Measurements from ENCODE around the gene NRM. TPM values are rescaled to one million over a fixed set of nuclear protein-coding genes. Genes with fewer than 3 reads are reported as not detected.

NRM gene
- total RNA-seq, 1 experiment from 2014 or later = 5.3 TPM

DNA sequence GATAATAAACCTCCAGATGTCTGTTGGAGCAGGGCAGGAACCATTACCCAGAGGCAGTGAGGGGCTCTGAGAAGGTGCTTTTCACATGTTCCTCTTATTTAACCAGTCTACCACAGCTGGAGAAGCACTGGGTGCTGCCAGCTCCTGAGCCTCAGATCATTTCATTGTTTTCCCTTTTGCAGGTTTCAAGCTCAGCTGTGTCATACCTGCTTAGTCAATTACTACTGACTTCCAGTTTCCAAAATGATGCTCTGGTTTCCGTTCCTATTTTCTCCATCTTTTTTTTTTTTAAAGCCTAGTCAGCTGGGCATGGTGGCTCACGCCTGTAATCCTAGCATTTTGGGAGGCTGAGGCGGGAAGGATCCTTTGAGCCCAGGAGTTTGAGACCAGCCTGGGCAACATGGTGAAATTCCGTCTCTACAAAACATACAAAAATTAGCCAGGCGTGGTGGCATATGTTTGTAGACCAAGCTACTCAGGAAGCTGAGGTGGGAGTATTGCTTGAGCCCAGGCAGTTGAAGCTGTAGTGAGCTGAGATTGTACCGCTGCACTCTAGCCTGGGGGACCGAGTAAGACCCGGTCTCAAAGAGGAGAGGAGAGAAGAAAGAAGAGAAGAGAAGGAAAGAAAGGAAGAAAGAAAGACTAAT, 45.0 kb upstream of the NRM start:
- Mint-ChIP-seq H3K36me3 (ENCODE audit: insufficient read depth, unreplicated experiment) (peaks cover 82% of the 10 kb centered on the region), H3K27me3 (ENCODE audit: insufficient read depth, unreplicated experiment) (no peaks in the 10 kb centered on the region), H3K9me3 (ENCODE audit: unreplicated experiment) (no peaks in the 10 kb centered on the region), H3K4me3 (ENCODE audit: unreplicated experiment) (no peak overlapping the region), H3K27ac (ENCODE audit: low read depth, unreplicated experiment) (no peak overlapping the region), H3K4me1 (ENCODE audit: insufficient read depth, unreplicated experiment) (peaks cover 15% of the 10 kb centered on the region)
- POLR2A ChIA-PET = interaction anchor here (0.6 to 0.9 kb wide), 3 partner anchors 63 to 137 kb away, joined by 3 to 4 read pairs (median 3); partner anchors contain the start of gene DHX16
- TF ChIP-seq CTCF (IDR thresholded peaks at IDR 0.05; ENCODE audit: unreplicated experiment) = no peak
- CTCF ChIA-PET = interaction anchor here (0.6 to 20.7 kb wide), 4 partner anchors 14 to 142 kb away, joined by 3 to 537 read pairs (median 33); partner anchors contain the start of gene DHX16
- intact Hi-C loops (cut with micrococcal nuclease) = no loop called here
- DNase-seq (ENCODE audit: unreplicated experiment) = no peak
- BruUV-seq (replicated peaks) = no TSS peak

GRCh38 chr6:30732237-30732943, 41.6 kb upstream of the NRM start:
- BruUV-seq (replicated peaks) = no TSS peak
- intact Hi-C loops (cut with micrococcal nuclease) = no loop called here
- H3K27me3 Mint-ChIP-seq (ENCODE audit: insufficient read depth, unreplicated experiment) = no peaks in the 10 kb centered on the region
- peaks cover 7% of the 10 kb centered on the region for H3K4me1 Mint-ChIP-seq (ENCODE audit: insufficient read depth, unreplicated experiment)
- no peak overlapping the region for H3K27ac Mint-ChIP-seq (ENCODE audit: low read depth, unreplicated experiment)
- H3K36me3 Mint-ChIP-seq (ENCODE audit: insufficient read depth, unreplicated experiment) = peaks cover 69% of the 10 kb centered on the region
- no peak overlapping the region for H3K4me3 Mint-ChIP-seq (ENCODE audit: unreplicated experiment)
- ChIA-PET POLR2A (interaction anchor here (1.1 to 4.5 kb wide), 8 partner anchors 11 to 151 kb away, joined by 3 to 38 read pairs (median 18); partner anchors contain the start of genes DDR1, MDC1, MRPS18B and PPP1R10), CTCF (interaction anchor here (0.5 to 20.7 kb wide), 13 partner anchors 9 to 557 kb away, joined by 3 to 537 read pairs (median 10); partner anchors contain the start of genes DHX16, FLOT1 and NRM)
- DNase-seq (ENCODE audit: unreplicated experiment) = no peak
- no peak for TF ChIP-seq CTCF (IDR thresholded peaks at IDR 0.05; ENCODE audit: unreplicated experiment)
- no peaks in the 10 kb centered on the region for H3K9me3 Mint-ChIP-seq (ENCODE audit: unreplicated experiment)

- peak; percentile 86 for TF ChIP-seq CTCF (IDR thresholded peaks at IDR 0.05; ENCODE audit: unreplicated experiment)
- Mint-ChIP-seq H3K4me3 (ENCODE audit: unreplicated experiment) (no peak overlapping the region), H3K4me1 (ENCODE audit: insufficient read depth, unreplicated experiment) (peaks cover 7% of the 10 kb centered on the region), H3K36me3 (ENCODE audit: insufficient read depth, unreplicated experiment) (peaks cover 60% of the 10 kb centered on the region), H3K9me3 (ENCODE audit: unreplicated experiment) (no peaks in the 10 kb centered on the region), H3K27me3 (ENCODE audit: insufficient read depth, unreplicated experiment) (no peaks in the 10 kb centered on the region), H3K27ac (ENCODE audit: low read depth, unreplicated experiment) (no peak overlapping the region)
- peak; percentile 91 for DNase-seq (ENCODE audit: unreplicated experiment)
- ChIA-PET CTCF (interaction anchor here (0.6 to 20.7 kb wide), 49 partner anchors 9 to 462 kb away, joined by 3 to 537 read pairs (median 4); partner anchors contain the start of genes DHX16, FLOT1, MDC1 and NRM), POLR2A (interaction anchor here (0.6 to 4.5 kb wide), 30 partner anchors 9 to 214 kb away, joined by 3 to 38 read pairs (median 6); partner anchors contain the start of genes C6orf136, DDR1, DHX16 and FLOT1)
- intact Hi-C loops (cut with micrococcal nuclease) = no loop called here
- BruUV-seq (replicated peaks) = no TSS peak
Measured at GRCh38 chr6:30730601-30731435, 40.0 kb upstream of the NRM start.

All from MCF 10A (cell line).